GM21390 (cell line): ENCODE measurements around the gene PDGFC.

Experiments used
- ATAC-seq: cut with Tn5 transposase; IDR thresholded peaks from one replicate; pipeline ENCODE4 v1.9.1; 2021; ENCODE audit not compliant: unreplicated experiment

PDGFC gene

DNA sequence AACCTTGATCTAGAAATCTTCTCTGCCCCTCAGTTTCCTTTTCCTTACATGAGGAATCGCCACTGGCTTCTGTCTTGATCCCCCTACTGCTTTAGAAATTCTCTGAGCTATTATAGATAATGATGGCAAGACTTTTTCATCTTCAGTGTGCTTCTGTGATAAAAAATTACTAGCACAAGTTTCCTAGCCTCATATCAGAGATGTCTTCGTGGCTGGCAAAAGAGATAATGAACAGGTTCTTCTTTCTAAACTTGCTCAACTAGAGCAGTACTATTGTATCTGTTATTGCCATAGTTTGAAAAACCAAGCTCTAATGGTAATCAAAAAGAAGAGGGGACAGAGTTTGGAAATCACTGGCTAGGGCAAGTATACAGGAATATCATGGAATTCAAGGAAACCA lies 4.1 kb upstream of the PDGFC start:
- ATAC-seq, result no peak

DNA sequence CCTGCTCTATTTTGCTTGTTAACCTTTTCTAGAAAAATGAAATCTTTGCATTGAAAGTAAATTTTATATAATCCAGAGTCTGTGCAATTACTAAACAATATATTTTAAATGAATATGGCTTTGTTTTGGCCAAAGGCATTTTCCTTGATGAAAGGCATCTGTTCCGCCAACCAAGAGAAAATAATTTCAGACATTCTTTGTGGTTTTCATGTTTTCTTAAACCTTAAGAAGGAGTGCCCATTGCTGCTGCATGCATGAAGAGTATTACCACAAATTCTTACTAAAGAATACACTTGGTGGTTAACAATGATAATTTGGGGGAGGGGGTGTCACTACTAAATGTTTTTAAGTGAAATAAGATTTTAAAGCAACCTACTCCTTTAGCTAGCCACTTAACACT lies 2.7 kb upstream of the PDGFC start:
- no peak for ATAC-seq

DNA sequence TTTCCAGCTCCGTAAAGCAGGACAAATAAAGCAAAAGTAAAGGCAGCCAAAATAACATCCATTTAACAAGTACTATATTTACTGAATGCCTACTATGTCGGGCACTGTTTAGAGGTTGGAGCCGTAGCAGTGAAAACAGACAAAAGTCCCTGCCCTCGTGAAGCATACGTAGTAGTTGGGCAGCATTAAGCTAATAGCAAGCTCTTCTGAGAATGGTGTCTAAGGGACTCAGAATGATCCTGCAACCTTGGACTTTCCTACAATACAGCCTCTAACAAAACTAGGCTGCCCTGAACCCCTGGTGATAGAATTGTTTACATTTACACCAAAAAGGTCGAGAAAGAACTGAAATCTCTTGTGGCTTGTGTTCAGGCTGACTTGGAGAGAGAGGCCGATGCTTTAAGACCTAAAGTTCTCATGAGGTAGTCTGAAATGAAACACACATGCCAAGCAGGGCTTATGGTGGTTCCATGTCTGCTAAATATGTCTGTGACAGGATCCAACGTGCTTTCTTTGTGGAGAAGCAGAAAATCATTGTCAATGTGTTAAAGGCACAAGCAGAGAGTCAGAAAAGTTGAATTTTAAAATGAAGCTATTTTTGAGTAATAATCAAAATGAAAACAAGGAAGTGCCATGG lies 898 bp upstream of the PDGFC start:
- no peak for ATAC-seq

DNA sequence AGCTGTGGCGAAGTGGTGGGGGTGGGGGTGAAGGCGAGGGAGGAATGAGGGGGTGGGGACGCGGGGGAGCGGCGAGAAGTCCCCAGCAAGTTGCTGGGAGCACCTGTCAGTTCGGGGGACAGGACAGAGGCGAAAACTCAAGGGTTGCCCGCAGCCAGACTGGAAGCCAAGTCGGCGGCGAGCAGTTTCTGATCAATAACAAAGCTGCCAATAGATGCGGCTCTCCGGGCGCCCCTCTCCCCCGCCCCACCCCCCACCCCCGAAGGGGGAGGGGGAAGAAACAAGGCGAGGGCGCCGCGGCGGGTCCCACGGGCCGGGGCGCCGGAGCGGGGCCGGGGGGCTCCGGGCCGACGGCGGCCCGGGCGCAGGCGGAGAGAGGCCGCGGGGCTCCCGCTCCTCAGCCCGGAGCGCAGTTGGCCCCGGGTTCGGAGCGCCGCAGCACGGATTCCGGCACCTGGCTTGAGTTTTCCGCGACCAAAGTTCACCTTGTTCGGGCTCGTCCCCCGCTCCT lies 379 bp downstream of the PDGFC start:
- no peak for ATAC-seq

DNA sequence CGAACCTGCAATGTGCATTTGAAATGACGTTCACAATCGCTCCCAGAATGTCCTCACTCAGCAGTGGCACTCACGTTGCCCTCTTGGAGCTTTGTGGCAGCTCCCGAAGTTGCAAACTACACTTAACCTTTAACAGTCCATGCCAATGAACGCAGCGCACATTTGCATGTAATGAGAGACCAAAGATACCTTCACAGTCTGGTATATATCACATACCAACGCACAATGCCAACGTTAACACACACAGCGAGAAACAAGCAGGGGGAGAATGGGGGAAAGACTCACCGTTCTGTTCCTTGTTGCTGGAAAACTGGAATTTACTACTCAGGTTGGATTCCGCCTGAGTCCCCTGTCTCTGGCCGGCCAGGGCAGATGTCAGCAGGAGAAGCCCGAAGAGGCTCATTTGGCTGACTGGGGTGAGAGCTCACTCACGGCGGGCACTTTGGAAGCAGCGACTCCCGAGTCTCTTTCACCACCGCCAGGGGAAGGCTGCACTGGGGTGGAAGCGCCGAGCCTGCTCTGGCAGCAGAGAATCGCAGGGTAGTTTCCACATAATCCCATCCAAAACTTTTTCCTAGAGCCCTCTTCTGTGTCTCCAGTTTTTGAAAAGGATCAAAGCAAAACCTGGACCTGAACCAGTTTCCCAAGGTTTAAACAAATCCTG lies 966 bp downstream of the PDGFC start:
- no peak for ATAC-seq

DNA sequence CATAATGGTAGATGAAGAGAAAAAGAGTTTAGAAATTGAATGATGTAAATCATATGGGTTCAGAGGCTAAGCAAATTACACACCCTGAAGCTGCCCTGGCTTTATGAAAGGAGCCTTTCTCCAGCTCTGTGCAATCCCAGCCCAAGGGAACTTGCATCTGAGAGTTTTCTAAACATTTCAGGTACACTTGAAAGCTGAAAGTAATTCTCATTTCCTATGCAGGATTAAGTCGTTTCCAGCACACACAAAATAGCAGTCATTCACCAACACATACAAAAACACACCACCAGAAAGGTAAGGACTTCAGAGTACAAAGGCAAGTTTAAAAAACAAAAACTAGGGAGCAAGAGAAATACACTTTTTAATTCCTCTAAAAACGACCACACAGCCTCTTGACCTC lies 1.7 kb downstream of the PDGFC start:
- no peak for ATAC-seq

DNA sequence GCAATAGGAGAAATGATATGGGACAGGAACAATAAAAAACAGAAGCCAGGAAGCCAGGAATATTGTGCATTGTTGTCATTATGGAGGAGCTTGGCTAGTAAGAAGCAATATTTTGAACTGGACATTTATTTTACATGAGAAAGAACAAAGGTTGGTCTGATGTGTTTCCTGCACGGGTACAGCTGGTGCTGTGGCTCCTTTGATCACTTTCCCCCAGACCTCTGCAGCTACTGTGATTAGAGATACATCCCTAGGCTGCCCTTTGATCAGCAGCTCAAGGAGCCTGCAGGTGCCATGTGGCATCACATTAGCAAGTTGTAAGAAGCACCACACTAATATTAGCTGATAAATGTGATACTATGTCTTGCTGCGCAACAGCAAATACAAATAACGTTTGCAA lies 2.5 kb downstream of the PDGFC start:
- ATAC-seq, result no peak

DNA sequence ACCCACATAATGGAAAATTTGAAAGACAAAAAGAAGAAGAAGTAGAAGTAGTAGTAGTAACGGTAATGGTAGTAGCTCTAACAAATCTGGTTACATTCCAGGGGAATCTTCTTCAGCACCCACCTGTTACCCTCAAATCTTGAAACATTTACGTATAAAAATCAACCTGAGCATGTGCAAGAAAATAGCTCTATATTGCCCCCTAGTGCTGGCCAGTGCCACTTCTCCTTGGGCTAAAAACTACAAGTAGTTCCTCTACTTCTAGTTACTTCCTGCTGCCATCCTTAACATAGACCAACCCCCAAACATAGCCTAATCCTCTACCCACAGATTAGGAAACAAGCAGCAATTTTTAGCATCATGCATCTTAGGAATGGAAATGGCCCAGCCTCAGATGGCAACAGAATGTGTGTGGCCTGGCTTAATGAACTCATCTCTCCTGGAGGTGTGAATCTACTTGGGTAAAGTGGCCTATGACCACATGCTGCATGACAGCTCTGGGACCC lies 3.1 kb downstream of the PDGFC start:
- peak; percentile 69 for ATAC-seq

DNA sequence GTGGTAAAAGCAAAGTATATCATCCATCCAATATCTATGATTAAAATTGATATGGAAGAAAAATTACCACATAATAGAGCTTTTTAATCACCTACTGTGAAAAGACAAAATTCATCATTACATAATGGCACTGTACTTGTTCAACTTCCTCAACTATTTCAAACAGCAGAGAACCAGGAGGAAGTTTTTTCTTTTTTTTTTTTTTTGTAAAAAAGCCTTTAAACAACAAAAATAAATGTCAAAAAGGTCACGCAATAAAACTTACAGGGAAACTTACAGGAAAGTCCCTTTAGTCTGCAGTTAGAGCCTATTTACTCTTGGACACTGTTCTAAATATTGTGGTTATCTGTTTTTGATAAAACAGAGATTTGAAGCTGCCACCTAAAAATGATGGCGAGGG lies 4.8 kb downstream of the PDGFC start:
- no peak for ATAC-seq

DNA sequence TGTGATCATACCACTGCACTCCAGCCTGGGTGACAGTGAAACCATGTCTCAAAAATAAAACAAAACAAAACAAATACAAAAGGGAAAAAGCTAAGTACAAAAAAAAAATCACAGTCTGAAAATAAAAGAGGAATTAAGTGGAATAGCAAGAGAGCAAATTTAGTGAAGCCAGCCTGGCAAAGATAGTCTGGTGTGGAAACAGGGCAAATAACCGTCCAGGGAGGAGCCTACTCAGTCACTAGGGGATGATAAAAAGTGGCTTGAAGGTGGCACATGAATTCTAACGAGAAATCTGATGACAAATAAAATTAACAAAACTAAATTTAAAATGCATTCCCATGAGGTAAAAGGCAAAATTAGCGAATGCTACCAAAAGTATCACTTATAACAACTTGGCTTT lies 8.2 kb downstream of the PDGFC start:
- no peak for ATAC-seq

DNA sequence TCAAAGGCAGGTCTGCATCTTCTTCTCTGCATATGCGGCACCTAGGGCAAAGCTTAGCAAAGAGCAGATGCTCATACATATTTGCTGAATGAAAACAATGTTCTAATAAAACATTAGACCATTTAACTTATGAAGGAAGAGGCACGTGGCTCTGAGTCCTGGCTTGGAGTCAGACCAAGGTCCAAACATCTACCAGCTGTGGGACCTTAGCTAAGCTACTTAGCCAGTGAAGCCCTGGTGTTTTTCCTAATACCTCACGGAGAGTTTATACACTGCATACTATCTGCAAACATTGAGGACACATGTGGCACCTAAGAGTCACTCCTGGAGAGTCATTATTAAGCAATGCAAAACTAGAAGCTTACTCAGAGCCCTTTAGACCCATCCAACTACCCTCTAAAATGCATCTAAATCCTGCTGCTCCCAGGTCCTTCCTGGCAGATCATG lies 9.0 kb downstream of the PDGFC start:
- ATAC-seq, result no peak

DNA sequence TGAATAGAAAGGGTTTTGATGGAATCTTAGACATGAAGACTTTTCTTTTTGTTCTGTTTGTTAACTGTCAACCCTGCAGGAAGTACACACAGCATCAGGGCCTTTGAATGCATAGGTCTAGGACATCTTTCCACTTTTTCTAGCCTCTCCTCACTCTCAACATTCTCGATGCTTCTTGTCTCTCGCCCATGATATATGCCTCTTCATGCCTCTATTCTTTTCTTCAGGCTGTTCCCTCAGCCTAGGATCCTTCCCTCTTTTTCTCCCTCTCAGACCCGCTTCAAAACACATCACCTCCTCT lies 9.6 kb downstream of the PDGFC start:
- ATAC-seq, result no peak

DNA sequence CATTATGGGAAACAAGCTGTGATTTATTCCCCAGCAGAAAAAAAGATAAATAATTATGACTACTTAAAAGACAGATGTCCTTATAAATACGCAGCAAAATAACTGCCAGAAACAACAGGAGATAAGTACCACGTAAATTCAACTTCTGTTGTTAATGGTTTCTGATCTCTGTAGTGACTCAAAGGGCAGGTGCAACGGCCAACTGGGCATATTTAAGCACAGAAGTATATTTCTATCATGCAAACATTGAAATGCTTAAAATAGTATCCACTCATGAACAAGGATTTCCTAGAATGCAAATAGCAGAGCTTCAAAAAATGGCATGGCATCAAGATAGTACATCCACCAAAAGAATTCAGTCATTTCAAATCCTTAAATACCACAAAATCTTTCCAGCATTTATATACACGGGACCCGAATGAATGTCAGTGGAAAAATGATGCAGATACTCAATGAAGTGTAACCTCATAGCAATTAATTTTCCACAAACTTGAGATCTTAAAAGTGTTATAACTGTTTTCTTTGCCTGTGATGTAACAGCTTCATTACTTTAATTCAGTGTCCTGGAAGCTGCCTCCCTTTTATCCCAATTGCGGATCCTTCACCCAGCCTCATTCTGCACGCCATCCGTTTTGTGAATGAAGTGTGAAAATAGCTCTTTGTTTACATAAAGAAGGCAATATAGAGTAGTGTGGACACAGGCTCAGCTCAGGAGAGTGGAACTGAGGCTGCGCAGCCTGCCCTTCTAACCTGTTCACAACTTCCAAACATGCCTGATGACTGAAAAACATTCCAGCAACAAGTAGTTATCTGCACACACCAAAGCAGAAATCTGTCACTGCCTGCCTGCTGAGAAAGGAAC lies 10.2 kb downstream of the PDGFC start:
- ATAC-seq, result no peak

DNA sequence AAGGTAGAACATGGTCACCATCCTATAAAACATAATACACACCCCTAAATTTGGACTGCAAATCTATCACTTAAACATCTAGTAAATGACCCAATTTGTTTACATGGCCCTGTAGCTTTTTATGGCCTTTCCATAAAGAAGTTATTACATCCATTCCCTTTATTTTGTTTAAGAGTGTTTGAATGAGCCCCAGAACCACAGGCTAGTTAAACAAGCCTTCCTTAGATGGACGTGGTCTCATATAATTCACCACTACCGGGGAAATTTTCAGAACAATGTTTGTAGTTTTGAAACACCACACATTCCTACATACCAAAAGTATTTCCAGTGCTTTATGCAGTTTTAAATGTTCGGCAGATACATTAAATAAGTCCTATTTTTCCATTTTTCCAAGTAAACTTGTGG lies 12.3 kb downstream of the PDGFC start:
- no peak for ATAC-seq

DNA sequence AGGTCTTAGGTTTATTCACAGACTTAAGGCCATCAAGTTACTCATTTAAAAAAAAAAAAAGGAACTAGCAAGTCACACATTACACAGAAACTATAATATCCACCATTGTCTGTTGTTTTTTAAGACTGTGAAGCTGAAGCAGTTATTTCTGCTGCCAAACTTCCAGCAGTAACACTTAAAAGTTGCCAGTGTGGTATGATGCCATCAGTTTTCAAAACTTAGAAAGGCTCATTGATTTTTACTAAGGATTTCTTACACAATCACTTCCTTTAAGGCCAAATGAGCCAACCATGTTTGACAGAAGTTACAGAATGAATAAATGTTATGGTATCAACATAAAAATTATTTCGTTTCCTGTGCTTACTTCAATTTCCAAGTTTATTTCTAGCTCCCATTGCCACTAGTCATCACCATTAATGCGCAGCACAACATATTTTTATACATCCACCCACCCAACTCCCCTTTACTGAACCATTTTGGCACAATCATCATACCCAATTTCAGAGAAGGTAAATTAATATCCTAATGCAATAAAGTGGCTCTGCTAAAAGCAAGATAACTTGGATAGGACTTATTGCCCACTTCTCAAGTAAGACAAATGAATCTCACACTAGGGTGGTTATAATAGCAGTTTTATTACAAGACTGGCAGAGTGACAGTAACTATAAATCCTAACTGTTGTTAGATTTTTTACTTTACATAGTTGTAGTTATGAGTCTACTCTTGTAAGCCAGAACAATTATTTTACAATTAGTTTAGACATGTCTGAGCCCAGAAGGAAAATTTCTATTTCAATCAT lies 13.1 kb downstream of the PDGFC start:
- no peak for ATAC-seq

DNA sequence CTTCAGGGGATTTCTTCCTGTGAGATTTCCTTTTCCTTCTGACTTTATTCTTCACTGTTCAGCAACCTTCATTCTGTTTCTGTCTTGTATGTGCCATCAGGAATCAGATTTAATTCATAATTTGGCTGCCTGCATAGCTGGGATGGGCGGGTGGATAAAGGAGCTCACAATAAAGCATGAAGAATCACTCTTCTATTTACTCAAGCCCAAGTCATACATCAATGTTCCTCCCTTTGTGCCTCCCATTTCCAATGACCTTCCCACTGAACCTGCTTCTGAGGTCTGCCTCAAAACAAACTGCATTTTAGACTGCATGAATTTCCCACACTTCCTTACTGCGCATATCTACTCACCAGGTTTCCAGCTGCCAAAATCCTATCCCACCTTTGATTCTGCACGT lies 14.0 kb downstream of the PDGFC start:
- ATAC-seq, result no peak

DNA sequence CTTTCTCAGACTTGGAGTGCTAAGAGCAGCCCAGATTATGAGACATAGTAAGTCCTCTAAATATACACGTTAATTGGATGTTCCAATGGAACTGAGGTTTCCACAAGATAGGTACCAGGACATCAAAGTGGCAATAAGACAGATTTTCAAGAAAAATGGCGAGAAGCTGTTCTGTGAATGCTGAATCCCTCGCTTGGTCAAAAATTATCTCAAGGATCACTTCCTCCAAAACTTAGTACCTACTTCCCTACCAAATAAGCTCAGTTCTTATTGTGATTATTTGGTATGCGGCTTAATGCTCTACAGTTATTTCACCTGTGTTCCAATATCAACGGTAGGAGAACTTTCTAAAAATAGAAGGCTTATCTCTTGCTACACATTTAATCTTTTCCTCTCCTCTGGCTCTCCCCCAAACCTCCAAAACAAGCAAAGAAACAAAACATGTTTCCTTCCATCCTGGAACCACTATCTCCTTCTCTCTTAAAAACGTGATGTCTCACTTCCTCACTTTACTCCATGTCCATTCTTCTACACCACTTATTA lies 14.7 kb downstream of the PDGFC start:
- no peak for ATAC-seq

DNA sequence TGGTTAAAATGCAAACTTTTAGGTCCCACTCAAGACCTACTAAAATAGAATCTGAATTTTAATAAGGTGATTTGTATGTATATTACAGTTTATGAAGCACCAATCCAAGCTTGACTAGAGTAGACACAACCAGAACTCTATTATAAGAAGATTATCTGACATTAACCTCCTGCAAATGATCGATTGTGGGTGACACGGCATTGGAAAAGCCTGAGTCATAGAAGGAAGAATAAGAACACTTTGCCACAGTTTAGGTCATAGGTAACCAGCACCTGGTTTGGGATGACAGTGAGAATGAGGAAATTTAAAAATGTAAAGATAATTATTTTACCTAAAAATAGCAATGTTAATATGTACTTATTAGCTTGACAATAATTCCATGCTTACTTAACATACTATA lies 15.2 kb downstream of the PDGFC start:
- ATAC-seq, result no peak

DNA sequence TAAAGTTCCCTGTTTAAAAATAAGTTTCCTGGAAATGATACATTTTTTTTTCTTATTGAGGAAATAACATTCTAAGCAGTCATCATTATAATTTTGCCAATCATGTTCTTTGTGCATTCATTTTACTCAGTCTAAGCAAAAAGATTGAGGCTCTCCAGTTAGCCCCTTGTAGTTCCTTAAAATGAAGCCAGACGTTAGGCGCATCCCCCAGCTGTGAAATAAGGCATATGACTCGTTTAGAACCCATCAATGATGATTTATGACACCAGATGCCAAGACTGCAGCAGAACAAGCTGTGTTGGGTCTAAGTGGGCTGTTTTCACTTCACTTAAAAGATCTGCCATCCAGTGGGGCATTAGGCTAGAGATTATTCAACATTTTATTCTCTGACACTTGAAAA lies 17.0 kb downstream of the PDGFC start:
- no peak for ATAC-seq

DNA sequence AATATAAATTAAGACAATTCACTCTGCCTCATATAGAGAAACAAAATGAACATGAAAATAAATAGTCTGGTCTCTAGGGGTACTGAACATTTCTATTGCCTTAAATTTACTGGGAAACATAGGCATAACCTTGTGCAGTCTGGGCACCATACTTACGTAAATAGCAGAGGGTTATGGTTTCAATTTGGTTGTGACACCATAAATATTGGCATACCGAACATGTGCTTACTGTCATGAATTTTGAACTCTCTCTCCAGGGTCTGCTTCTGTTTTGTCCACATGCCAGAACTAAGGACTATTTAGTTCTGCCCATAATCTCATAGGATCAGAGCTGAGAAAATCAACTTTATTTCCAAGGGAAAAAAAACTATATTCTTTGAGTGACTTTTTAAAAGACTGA lies 17.6 kb downstream of the PDGFC start:
- no peak for ATAC-seq

DNA sequence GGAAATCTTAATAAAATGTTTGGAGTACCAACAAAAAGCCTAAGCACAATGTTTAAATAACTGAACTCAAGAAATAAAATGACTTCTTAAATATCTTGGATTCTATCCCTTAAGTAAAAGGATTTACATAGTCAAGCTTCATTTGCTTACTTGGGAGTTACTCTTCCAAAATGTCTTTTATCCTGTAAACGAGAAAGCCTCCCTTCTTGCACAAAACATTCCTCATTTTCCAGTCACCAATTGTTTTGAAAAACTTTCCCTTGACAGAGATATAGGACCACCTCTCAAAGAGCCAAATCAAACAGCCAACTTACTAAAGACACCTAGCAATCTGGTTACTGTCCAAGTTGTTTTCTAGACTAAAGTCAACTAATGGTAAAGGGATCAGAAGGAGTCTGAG lies 18.6 kb downstream of the PDGFC start:
- no peak for ATAC-seq
